ENCODE measurements around the gene GDPD4. TPM values are rescaled to one million over a fixed set of nuclear protein-coding genes. Genes with fewer than 3 reads are reported as not detected.

GDPD4 gene
- total RNA-seq, 1 donor from 2014 or later: 0.08 TPM

DNA sequence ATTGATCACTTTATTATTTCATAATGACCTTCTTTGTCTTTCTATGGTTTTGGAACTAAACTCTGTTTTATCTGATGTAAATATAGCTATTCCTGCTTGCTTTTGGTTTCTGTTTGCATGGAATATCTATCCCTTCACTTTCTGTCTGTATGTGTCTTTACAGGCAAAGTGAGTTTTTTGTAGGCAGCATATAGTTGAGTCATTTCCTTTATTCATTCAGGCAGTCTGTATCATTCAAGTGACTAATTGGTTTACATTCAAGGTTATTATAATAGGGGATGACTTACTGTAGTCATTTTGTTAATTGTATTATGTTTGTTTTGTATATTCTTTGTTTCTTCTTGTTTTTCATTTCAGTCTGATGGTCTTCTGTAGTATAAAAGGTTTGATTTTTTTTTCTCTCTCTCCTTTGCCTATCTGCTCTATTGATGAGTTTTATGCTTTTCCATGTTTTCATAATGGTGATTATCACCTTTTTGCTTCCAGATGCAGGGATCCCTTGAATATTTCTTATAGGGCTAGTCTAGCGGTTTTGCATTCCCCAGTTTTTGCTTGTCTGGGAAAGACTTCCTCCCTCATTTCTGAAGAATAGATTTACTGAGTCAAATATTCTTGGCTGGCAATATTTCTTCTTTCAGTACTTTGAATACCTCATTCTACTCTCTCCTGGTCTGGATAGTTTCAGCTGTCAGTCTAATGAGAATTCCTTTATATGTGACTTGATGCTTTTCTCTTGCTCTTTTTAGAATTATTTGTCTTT lies 50.4 kb downstream of the GDPD4 start:
- H3K36me3 ChIP-seq (ENCODE audit: control insufficient read depth, insufficient read depth, low read length): no peaks in the 10 kb centered on the region
- DNase-seq (ENCODE audit: low read depth): no peak
- no peaks in the 10 kb centered on the region for H3K27me3 ChIP-seq (ENCODE audit: control insufficient read depth, insufficient read depth, low read length)
- no peak overlapping the region for H3K4me3 ChIP-seq (ENCODE audit: low read depth, low read length)
- no peak for TF ChIP-seq CTCF (IDR thresholded peaks at IDR 0.05; ENCODE audit: insufficient read depth, low read length, poor library complexity, severe bottlenecking)

DNA sequence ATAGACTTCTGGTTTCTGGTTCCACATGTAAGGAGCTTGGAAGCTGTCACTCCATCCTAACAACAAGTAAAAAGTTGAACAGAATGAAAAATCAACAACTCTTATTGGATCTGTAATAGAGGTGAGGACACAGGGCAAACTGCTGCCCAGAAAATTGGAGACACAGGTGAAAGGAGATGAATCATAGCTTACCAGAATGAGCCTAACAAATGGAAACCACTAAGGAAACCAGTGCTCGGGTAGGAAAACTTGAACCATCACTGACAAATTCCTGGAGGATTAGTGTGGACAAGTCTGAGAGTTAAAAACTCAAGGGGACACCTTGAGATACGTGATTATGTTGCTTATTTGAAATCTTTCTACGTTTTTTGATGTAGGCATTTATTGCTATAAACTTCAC lies 52.1 kb downstream of the GDPD4 start:
- Histone ChIP-seq H3K27me3 (ENCODE audit: control insufficient read depth, insufficient read depth, low read length) (no peaks in the 10 kb centered on the region), H3K36me3 (ENCODE audit: control insufficient read depth, insufficient read depth, low read length) (no peaks in the 10 kb centered on the region), H3K4me3 (ENCODE audit: low read depth, low read length) (no peak overlapping the region)
- TF ChIP-seq CTCF (IDR thresholded peaks at IDR 0.05; ENCODE audit: insufficient read depth, low read length, poor library complexity, severe bottlenecking): no peak
- peak; percentile 12 for DNase-seq (ENCODE audit: low read depth)

DNA sequence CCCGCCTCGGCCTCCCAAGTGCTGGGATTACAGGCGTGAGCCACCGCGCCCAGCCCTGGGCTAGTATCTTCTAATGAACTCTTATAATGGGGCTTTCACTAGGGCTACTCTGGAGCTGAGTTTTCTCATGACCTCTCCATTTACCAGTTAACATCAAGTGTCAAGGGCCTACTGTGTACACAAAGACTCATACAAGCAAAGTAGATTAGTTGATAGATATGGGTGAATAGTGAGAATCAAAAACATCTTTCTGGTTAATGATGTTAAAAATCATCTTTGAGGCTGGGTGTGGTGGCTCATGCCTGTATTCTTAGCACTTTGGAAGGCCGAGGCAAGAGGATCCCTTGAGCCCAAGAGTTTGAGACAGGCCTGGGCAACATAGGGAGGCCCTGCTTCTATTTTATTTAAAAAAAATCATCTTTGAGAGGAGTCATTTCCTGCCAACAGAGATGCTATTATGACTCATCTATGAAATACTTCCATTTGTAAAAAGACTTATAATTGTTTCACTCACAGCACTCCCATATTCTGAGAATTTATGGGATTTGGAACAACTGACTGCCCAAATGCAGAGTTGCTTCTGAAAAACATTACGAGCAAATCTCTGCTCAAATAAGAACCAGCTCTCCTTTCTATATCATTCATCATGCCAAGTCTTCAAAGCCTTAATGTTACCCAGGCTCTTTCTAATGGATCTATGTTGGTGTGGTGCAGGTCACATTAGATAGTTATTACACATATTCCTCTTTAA lies 57.0 kb downstream of the GDPD4 start:
- Histone ChIP-seq H3K27me3 (ENCODE audit: control insufficient read depth, insufficient read depth, low read length) (no peaks in the 10 kb centered on the region), H3K4me3 (ENCODE audit: low read depth, low read length) (no peak overlapping the region), H3K36me3 (ENCODE audit: control insufficient read depth, insufficient read depth, low read length) (no peaks in the 10 kb centered on the region)
- no peak for TF ChIP-seq CTCF (IDR thresholded peaks at IDR 0.05; ENCODE audit: insufficient read depth, low read length, poor library complexity, severe bottlenecking)
- DNase-seq (ENCODE audit: low read depth): no peak

DNA sequence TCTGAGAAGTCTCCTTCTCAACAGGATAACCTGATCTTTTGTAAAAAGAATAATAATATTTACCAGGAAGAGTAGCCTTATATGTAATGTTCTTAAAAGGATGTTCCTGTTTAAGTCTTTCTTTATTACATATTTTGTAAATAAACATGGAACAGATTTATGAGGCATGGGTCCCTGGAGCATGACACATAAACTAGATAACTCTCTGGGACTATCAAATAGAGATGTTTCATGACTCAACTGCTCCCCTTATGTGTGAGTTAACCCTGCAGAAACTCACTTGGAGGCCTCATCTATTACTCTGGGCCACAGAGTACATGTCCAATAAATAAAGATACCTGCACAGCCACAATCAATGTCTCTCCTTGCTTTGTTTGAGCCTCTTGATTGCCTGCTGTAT lies 64.6 kb downstream of the GDPD4 start:
- no peak for DNase-seq (ENCODE audit: low read depth)
- TF ChIP-seq CTCF (IDR thresholded peaks at IDR 0.05; ENCODE audit: insufficient read depth, low read length, poor library complexity, severe bottlenecking): no peak
- no peaks in the 10 kb centered on the region for H3K27me3 ChIP-seq (ENCODE audit: control insufficient read depth, insufficient read depth, low read length)
- no peak overlapping the region for H3K4me3 ChIP-seq (ENCODE audit: low read depth, low read length)
- no peaks in the 10 kb centered on the region for H3K36me3 ChIP-seq (ENCODE audit: control insufficient read depth, insufficient read depth, low read length)

DNA sequence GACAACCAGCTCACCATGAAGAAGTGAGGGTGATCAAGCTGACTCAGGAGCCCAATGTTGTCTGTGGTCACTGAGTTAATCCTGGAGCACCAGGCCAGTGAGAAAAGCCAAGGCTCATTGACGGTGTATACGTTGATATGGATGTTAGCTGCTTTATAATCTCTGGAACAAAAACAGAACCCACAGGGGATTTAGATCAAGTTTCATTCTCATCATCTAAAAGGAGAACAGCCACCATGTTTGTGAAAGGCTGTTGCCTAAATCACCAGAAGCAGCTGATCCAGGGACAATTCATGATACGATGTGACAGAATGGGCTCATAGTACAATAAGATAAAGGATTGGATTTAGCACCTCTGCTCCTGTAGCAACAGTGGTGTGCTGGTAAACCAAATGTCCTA lies 68.5 kb downstream of the GDPD4 start:
- no peak overlapping the region for H3K4me3 ChIP-seq (ENCODE audit: low read depth, low read length)
- H3K27me3 ChIP-seq (ENCODE audit: control insufficient read depth, insufficient read depth, low read length): no peaks in the 10 kb centered on the region
- TF ChIP-seq CTCF (IDR thresholded peaks at IDR 0.05; ENCODE audit: insufficient read depth, low read length, poor library complexity, severe bottlenecking): no peak
- no peak for DNase-seq (ENCODE audit: low read depth)
- no peaks in the 10 kb centered on the region for H3K36me3 ChIP-seq (ENCODE audit: control insufficient read depth, insufficient read depth, low read length)
